Gastrocnemius medialis (tissue), 4 donors: ENCODE results near the gene BANF1.

Experiments used
- CTCF ChIP-seq, 5 experiments: fragments of 450-650 bp in 3 of 5; fragments of 200-600 bp in 2 of 5; sonication (generic) in 2 of 5; IDR thresholded peaks in 4 of 5; conservative IDR thresholded peaks in 1 of 5; 1 replicate in 4 of 5; 2 replicates in 1 of 5; pipeline ENCODE4 v1.5.1; 2016 to 2019; ENCODE audit warnings: antibody characterized with exemption in 5 of 5, mild to moderate bottlenecking in 3 of 5, moderate library complexity in 3 of 5
- POLR2A ChIP-seq, 2 donors: fragments of 450-650 bp; IDR thresholded peaks; one replicate each; pipeline ENCODE4 v1.6.1; 2017; ENCODE audit warnings: antibody characterized with exemption in 2 of 2, mild to moderate bottlenecking in 2 of 2, moderate library complexity in 2 of 2

- no peak for TF ChIP-seq CTCF (IDR thresholded peaks at IDR 0.05 in 4 of 5, conservative IDR thresholded peaks at IDR 0.05 in 1 of 5)
- no peak for TF ChIP-seq POLR2A (IDR thresholded peaks at IDR 0.05)
Observed at GRCh38 chr11:65972116-65972515, 30.2 kb upstream of the BANF1 start.
